GM12878 (cell line): Measurements from ENCODE around the gene QSOX2. TPM values are rescaled to one million over a fixed set of nuclear protein-coding genes. Genes with fewer than 3 reads are reported as not detected.

Experiments
- ATAC-seq: fragments of 200-7000 bp; cut with Tn5 transposase; 3 replicates; pipeline ENCODE4 v1.9.1; 2020; ENCODE audit warnings: mild to moderate bottlenecking, moderate library complexity
- BruUV-seq: library from RNA; stranded (reverse); fragments of 400-500 nt; replicated peaks from 2 replicates; lab custom pipeline; 2021; lab: Mats Ljungman, UMichigan
- CTCF ChIA-PET: fragments of 300-600 bp; sonication (Branson Sonifier 250); formaldehyde crosslinking; extraction: SDS; loops from one replicate; lab custom pipeline; 2021; ENCODE audit warnings: inconsistent platforms; lab: Yijun Ruan, JAX
- POLR2A ChIA-PET: fragments of 350-600 bp; formaldehyde crosslinking; extraction: SDS; loops from one replicate; lab custom pipeline; 2021; ENCODE audit warnings: inconsistent platforms; lab: Charles Lee
- RAD21 ChIA-PET: fragments of 300-600 bp; sonication (Branson Sonifier 250); formaldehyde crosslinking; loops from one replicate; lab custom pipeline; 2023; ENCODE audit warnings: antibody characterized with exemption; ENCODE audit not compliant: unreplicated experiment; lab: Charles Lee
- SMC1A ChIA-PET: fragments of 300-600 bp; sonication (Branson Sonifier 250); formaldehyde crosslinking; loops from one replicate; lab custom pipeline; 2023; ENCODE audit not compliant: unreplicated experiment, uncharacterized antibody; lab: Charles Lee
- DNase-seq: peaks from one replicate; pipeline ENCODE4 v3.0.0-alpha.2; 2011; ENCODE audit warnings: low read depth, low spot score
- FAIRE-seq: peaks from 3 replicates; lab custom pipeline; 2011; peaks lifted over from hg19 to GRCh38; lab: Jason Lieb, UNC
- H2AFZ ChIP-seq: 2 replicates; pipeline ENCODE4 v1.6.0; 2011; ENCODE audit warnings: low read depth, low read length, control low read depth; ENCODE audit not compliant: control insufficient read depth
- H3K27ac ChIP-seq: 2 replicates; pipeline ENCODE4 v1.5.1; 2011; ENCODE audit warnings: control low read depth; ENCODE audit not compliant: control insufficient read depth, insufficient read depth
- H3K27me3 ChIP-seq, 2 experiments: replicated peaks in 1 of 2; 2 replicates each; pipeline versions ENCODE4 v1.6.0 to v1.6.1; 2011; ENCODE audit warnings: low read length in 1 of 2; ENCODE audit not compliant: control insufficient read depth in 2 of 2, insufficient read depth in 2 of 2
- H3K36me3 ChIP-seq, 2 experiments: 2 replicates each; pipeline ENCODE4 v1.5.1; 2011; ENCODE audit warnings: low read length in 1 of 2; ENCODE audit not compliant: control insufficient read depth in 2 of 2, insufficient read depth in 2 of 2
- H3K4me1 ChIP-seq: 2 replicates; pipeline ENCODE4 v1.6.1; 2011; ENCODE audit warnings: mild to moderate bottlenecking, low read length, moderate library complexity, mixed read lengths; ENCODE audit not compliant: control insufficient read depth, insufficient read depth
- H3K4me2 ChIP-seq: 2 replicates; pipeline ENCODE4 v1.6.0; 2011; ENCODE audit warnings: control low read depth; ENCODE audit not compliant: control insufficient read depth, insufficient read depth
- H3K4me3 ChIP-seq: fragments of 200-600 bp; sonication (generic); 2 replicates; pipeline ENCODE4 v1.5.1; 2016
- H3K79me2 ChIP-seq: 2 replicates; pipeline ENCODE4 v1.6.0; 2011; ENCODE audit warnings: low read length; ENCODE audit not compliant: control insufficient read depth, insufficient read depth
- H3K9ac ChIP-seq: 2 replicates; pipeline ENCODE4 v1.8.0; 2011; ENCODE audit warnings: low read length, control low read depth, mixed read lengths; ENCODE audit not compliant: control insufficient read depth, insufficient read depth
- H3K9me3 ChIP-seq: replicated peaks from 3 replicates; pipeline ENCODE4 v1.5.1; 2011; ENCODE audit warnings: mild to moderate bottlenecking, low read length; ENCODE audit not compliant: control insufficient read depth, insufficient read depth
- H4K20me1 ChIP-seq: 2 replicates; pipeline ENCODE4 v1.6.0; 2011; ENCODE audit not compliant: control insufficient read depth, insufficient read depth
- HCFC1 ChIP-seq: fragments of 150-350 bp; IDR thresholded peaks from 2 replicates; pipeline ENCODE4 v1.6.1; 2014; ENCODE audit warnings: low read length
- JUND ChIP-seq: IDR thresholded peaks from 2 replicates; pipeline ENCODE4 v1.6.1; 2012; ENCODE audit warnings: low read depth, mild to moderate bottlenecking, low read length, improper control_type of control experiment, moderate library complexity
- MXI1 ChIP-seq: fragments of 150-350 bp; IDR thresholded peaks from 2 replicates; pipeline ENCODE4 v1.6.1; 2011; ENCODE audit warnings: low read depth, mild to moderate bottlenecking, inconsistent platforms, low read length, improper control_type of control experiment
- MYC ChIP-seq: IDR thresholded peaks from 2 replicates; pipeline ENCODE4 v1.6.1; 2011; ENCODE audit warnings: mild to moderate bottlenecking, low read length, moderate library complexity, inconsistent platforms; ENCODE audit not compliant: insufficient read depth, insufficient replicate concordance, insufficient read length, severe bottlenecking
- PML ChIP-seq: IDR thresholded peaks from 2 replicates; pipeline ENCODE4 v1.6.1; 2012; ENCODE audit warnings: low read length, inconsistent platforms
- RELB ChIP-seq: fragments of 450-650 bp; IDR thresholded peaks from 2 replicates; pipeline ENCODE4 v1.6.1; 2017; ENCODE audit warnings: low read depth, mild to moderate bottlenecking, moderate library complexity
- SP1 ChIP-seq: IDR thresholded peaks from one replicate; pipeline ENCODE4 v1.6.1; 2011; ENCODE audit warnings: low read depth, low read length
- SRF ChIP-seq, 2 experiments: IDR thresholded peaks; 2 replicates each; pipeline ENCODE4 v1.6.1; 2011; ENCODE audit warnings: low read depth in 2 of 2, low read length in 2 of 2, mild to moderate bottlenecking in 1 of 2, moderate library complexity in 1 of 2
- YBX1 ChIP-seq: fragments of 450-650 bp; IDR thresholded peaks from 2 replicates; pipeline ENCODE4 v1.6.1; 2016; ENCODE audit warnings: antibody characterized with exemption
- ZNF384 ChIP-seq: IDR thresholded peaks from 2 replicates; pipeline ENCODE4 v1.6.1; 2012; ENCODE audit warnings: low read depth, mild to moderate bottlenecking, low read length, improper control_type of control experiment, borderline replicate concordance
- WGBS: methylation state at CpG from one replicate; pipeline ENCODE4 v1.1.6; 2016; ENCODE audit warnings: low lambda C conversion rate; ENCODE audit not compliant: insufficient replicate concordance, insufficient coverage; ENCODE audit errors: missing lambda C conversion rate; 5-methylcytosine and 5-hydroxymethylcytosine counted together
- in situ Hi-C: fragments of 300-500 bp; cut with MboI; formaldehyde crosslinking; loops from 9 replicates; pipeline ENCODE4 v1.14.3; 2018; ENCODE audit warnings: mixed read lengths
- intact Hi-C: fragments of 100-400 bp; cut with micrococcal nuclease; formaldehyde crosslinking; loops from one replicate; pipeline ENCODE4 v1.14.2; 2022; ENCODE audit not compliant: unreplicated experiment
- polyA plus RNA-seq, 11 experiments: library from polyadenylated mRNA; depleted of rRNA in 4 of 11; unstranded in 6 of 11; stranded (reverse) in 5 of 11; fragments of >200 nt; fragmentation: Nextera tagmentation in 4 of 11; fragmentation: Illumina TruSeq in 1 of 11; extraction: Ambion mirVana in 4 of 11; extraction: Trizol in 1 of 11; gene quantifications; 1 replicate in 1 of 11; 2 replicates in 10 of 11; pipeline versions ENCODE4 v1.2.1 to v1.2.3, GENCODE V29; 2011 to 2016; ENCODE audit warnings: inconsistent platforms in 2 of 11, missing spikeins in 2 of 11, low read depth in 1 of 11
- total RNA-seq, 4 experiments: library from RNA; depleted of rRNA in 3 of 4; stranded (reverse); fragments of >200 nt in 3 of 4; fragmentation: Illumina TruSeq in 1 of 4; extraction: Trizol in 1 of 4; gene quantifications; 2 replicates each; pipeline versions ENCODE4 v1.2.1 to v1.2.3, GENCODE V29; 2013 to 2021

Gene QSOX2
- total and polyA plus RNA-seq, 10 of the 15 experiments (the other 5 are each of a cell fraction or from before 2014, with no cell fraction given): 0.34 to 16.1 (median 8.2) TPM

GRCh38 chr9:136230773-136231172, 14.8 kb downstream of the QSOX2 start (continued):
- TF ChIP-seq RELB (no peak), ZNF384 (no peak)

GRCh38 chr9:136230365-136230764, 15.2 kb downstream of the QSOX2 start:
- Histone ChIP-seq H3K4me2 (no peak overlapping the region), H3K27ac (no peak overlapping the region), H3K36me3 (peaks cover 3 to 15% of the 10 kb centered on the region in 2 experiments; a peak in 3 of 4 replicates), H3K9ac (no peak overlapping the region), H3K79me2 (peaks cover 3% of the 10 kb centered on the region), H3K4me3 (no peak overlapping the region), H3K9me3 (no peaks in the 10 kb centered on the region), H3K27me3 (no peaks in the 10 kb centered on the region), H2AFZ (no peak overlapping the region), H3K4me1 (peaks cover 12% of the 10 kb centered on the region), H4K20me1 (no peaks in the 10 kb centered on the region)
- ChIA-PET RAD21 (no interaction called here), CTCF (no interaction called here), POLR2A (no interaction called here), SMC1A (no interaction called here)
- WGBS: 86% methylated on average over 10 of the region's 10 CpGs
- in situ Hi-C loops: no loop called here
- BruUV-seq: no TSS peak
- intact Hi-C loops: no loop called here
- TF ChIP-seq HCFC1: no peak
- TF ChIP-seq SRF (IDR thresholded peaks at IDR 0.05; ENCODE audit: low read depth in 2 of 2, low read length in 2 of 2): no peak
- TF ChIP-seq MXI1: no peak
- TF ChIP-seq SP1: no peak
- no peak for TF ChIP-seq MYC
- no peak for TF ChIP-seq PML
- TF ChIP-seq JUND: no peak
- no peak for TF ChIP-seq YBX1
- FAIRE-seq: no peak
- no peak for ATAC-seq
- DNase-seq: no peak
